HepG2 (cell line): Measurements from ENCODE around the gene CHEK1. TPM values are rescaled to one million over a fixed set of nuclear protein-coding genes. Genes with fewer than 3 reads are reported as not detected.

Experiments
- ATF7 ChIP-seq, 2 experiments: fragments of 450-650 bp in 1 of 2; sonication (generic) in 1 of 2; formaldehyde crosslinking in 1 of 2; IDR thresholded peaks; 2 replicates each; pipeline versions ENCODE4 v1.4.0 to v1.6.1; 2016 to 2020; ENCODE audit warnings: antibody characterized with exemption in 1 of 2, mild to moderate bottlenecking in 1 of 2, missing genetic modification reagents in 1 of 2
- BHLHE40 ChIP-seq: IDR thresholded peaks from 2 replicates; pipeline ENCODE4 v1.6.1; 2011; ENCODE audit warnings: low read length, improper control_type of control experiment
- BRCA1 ChIP-seq: sonication (generic); formaldehyde crosslinking; IDR thresholded peaks from 2 replicates; pipeline ENCODE4 v1.4.0; 2020; ENCODE audit warnings: missing genetic modification reagents
- HES4 ChIP-seq: sonication (generic); formaldehyde crosslinking; IDR thresholded peaks from 2 replicates; pipeline ENCODE4 v1.9.0; 2021; ENCODE audit warnings: mild to moderate bottlenecking, missing genetic modification reagents, borderline replicate concordance
- HMGA1 ChIP-seq: sonication (generic); formaldehyde crosslinking; conservative IDR thresholded peaks from 2 replicates; pipeline ENCODE4 v1.4.0; 2020; ENCODE audit warnings: missing genetic modification reagents
- JUND ChIP-seq: sonication (generic); formaldehyde crosslinking; IDR thresholded peaks from 2 replicates; pipeline ENCODE4 v1.8.0; 2022; ENCODE audit warnings: mild to moderate bottlenecking, missing genetic modification reagents
- NKX3-1 ChIP-seq: sonication (generic); formaldehyde crosslinking; IDR thresholded peaks from 2 replicates; pipeline ENCODE4 v1.5.0; 2020; ENCODE audit warnings: missing genetic modification reagents
- PAX8 ChIP-seq: sonication (generic); formaldehyde crosslinking; IDR thresholded peaks from 2 replicates; pipeline ENCODE4 v1.8.0; 2022; ENCODE audit warnings: mild to moderate bottlenecking, missing genetic modification reagents, borderline replicate concordance
- PITX1 ChIP-seq: sonication (generic); formaldehyde crosslinking; IDR thresholded peaks from 2 replicates; pipeline ENCODE4 v1.5.1; 2020; ENCODE audit warnings: mild to moderate bottlenecking, missing genetic modification reagents
- RCOR2 ChIP-seq: IDR thresholded peaks from 2 replicates; pipeline ENCODE4 v1.6.1; 2016; ENCODE audit warnings: missing biosample characterization, missing genetic modification reagents
- SP140L ChIP-seq: sonication (generic); formaldehyde crosslinking; IDR thresholded peaks from 2 replicates; pipeline ENCODE4 v1.4.0; 2020; ENCODE audit warnings: missing genetic modification reagents, borderline replicate concordance
- ZNF232 ChIP-seq: sonication (generic); formaldehyde crosslinking; IDR thresholded peaks from 2 replicates; pipeline ENCODE4 v1.4.0; 2020; ENCODE audit warnings: missing genetic modification reagents, borderline replicate concordance
- ZNF234 ChIP-seq: sonication (generic); formaldehyde crosslinking; conservative IDR thresholded peaks from 2 replicates; pipeline ENCODE4 v1.5.1; 2020; ENCODE audit warnings: mild to moderate bottlenecking, missing genetic modification reagents
- ZNF30 ChIP-seq: sonication (generic); formaldehyde crosslinking; IDR thresholded peaks from 2 replicates; pipeline ENCODE4 v1.5.0; 2020; ENCODE audit warnings: mild to moderate bottlenecking, missing genetic modification reagents
- ZNF547 ChIP-seq: sonication (generic); formaldehyde crosslinking; IDR thresholded peaks from 2 replicates; pipeline ENCODE4 v1.5.1; 2020; ENCODE audit warnings: mild to moderate bottlenecking, missing genetic modification reagents
- ZNF720 ChIP-seq: sonication (generic); formaldehyde crosslinking; IDR thresholded peaks from 2 replicates; pipeline ENCODE4 v1.4.0; 2020; ENCODE audit warnings: missing genetic modification reagents
- polyA plus RNA-seq, 8 experiments: library from polyadenylated mRNA; depleted of rRNA in 3 of 8; stranded (reverse) in 7 of 8; unstranded in 1 of 8; fragments of >200 nt; fragmentation: Illumina TruSeq in 4 of 8; extraction: Trizol in 4 of 8; gene quantifications; 2 replicates each; pipeline versions ENCODE4 v1.2.1 to v1.2.3, GENCODE V29; 2011 to 2016; ENCODE audit warnings: low read depth in 4 of 8, missing spikeins in 1 of 8, mixed read lengths in 1 of 8; ENCODE audit not compliant: insufficient read depth in 1 of 8
- total RNA-seq, 5 experiments: library from RNA; depleted of rRNA; stranded (reverse); fragments of >200 nt; fragmentation: Illumina TruSeq; extraction: Trizol; gene quantifications; 2 replicates each; pipeline ENCODE4 v1.2.3, GENCODE V29; 2016; ENCODE audit warnings: low read depth in 1 of 5
- TF ChIP-seq, protein P1 (sequence below): sonication (generic); formaldehyde crosslinking; IDR thresholded peaks from 2 replicates; pipeline ENCODE4 v1.4.0; 2020; ENCODE audit warnings: missing genetic modification reagents, borderline replicate concordance
- TF ChIP-seq, protein P2 (sequence below): sonication (generic); formaldehyde crosslinking; IDR thresholded peaks from 2 replicates; pipeline ENCODE4 v1.5.0; 2020; ENCODE audit warnings: missing genetic modification reagents
- TF ChIP-seq, protein P3 (sequence below): sonication (generic); formaldehyde crosslinking; conservative IDR thresholded peaks from 2 replicates; pipeline ENCODE4 v1.4.0; 2020; ENCODE audit warnings: missing genetic modification reagents
- TF ChIP-seq, protein P4 (sequence below): sonication (generic); formaldehyde crosslinking; IDR thresholded peaks from 2 replicates; pipeline ENCODE4 v1.5.0; 2020; ENCODE audit warnings: missing genetic modification reagents
- TF ChIP-seq, protein P5 (sequence below): sonication (generic); formaldehyde crosslinking; IDR thresholded peaks from 2 replicates; pipeline ENCODE4 v1.8.0; 2022; ENCODE audit warnings: missing genetic modification reagents, mild to moderate bottlenecking, inconsistent platforms, borderline replicate concordance

Gene CHEK1
- total and polyA plus RNA-seq, 2 of the 13 experiments (the other 11 are each of a cell fraction or from before 2014, with no cell fraction given) = 17.8 to 83.2 TPM

DNA sequence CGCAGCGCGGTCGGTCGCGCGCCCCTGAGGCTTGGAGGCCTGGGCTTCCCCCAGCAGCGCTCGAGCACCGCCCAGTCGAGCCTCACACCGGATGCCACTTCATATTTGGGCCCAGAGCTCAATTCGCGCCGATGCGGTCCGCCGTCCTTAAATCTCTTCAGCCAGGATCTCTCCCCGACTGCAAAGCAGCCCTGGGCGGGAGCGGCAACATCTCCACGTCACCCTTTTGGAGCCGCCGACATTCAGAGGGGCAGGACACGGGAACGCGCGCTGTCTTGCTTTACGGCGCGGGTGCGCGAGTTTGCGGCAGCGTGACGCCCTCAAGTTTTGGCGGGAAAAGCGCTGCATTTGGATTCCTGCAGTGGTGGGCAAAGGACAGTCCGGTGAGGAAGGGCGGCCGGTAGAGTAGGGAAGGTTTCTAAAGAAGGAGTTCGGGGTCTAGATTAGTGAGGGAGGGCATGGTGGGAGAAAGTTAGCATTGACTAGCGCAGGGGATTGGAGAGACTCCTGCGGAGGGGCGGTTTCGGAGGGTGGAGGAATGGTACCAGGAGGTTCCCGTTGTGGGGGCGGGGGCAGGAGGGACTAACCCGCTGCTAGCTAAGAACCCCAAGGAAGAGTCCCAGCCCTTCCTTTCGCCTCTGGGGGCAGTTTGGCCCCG lies 796 bp downstream of the CHEK1 start (continued):
- TF ChIP-seq, protein P1, sequence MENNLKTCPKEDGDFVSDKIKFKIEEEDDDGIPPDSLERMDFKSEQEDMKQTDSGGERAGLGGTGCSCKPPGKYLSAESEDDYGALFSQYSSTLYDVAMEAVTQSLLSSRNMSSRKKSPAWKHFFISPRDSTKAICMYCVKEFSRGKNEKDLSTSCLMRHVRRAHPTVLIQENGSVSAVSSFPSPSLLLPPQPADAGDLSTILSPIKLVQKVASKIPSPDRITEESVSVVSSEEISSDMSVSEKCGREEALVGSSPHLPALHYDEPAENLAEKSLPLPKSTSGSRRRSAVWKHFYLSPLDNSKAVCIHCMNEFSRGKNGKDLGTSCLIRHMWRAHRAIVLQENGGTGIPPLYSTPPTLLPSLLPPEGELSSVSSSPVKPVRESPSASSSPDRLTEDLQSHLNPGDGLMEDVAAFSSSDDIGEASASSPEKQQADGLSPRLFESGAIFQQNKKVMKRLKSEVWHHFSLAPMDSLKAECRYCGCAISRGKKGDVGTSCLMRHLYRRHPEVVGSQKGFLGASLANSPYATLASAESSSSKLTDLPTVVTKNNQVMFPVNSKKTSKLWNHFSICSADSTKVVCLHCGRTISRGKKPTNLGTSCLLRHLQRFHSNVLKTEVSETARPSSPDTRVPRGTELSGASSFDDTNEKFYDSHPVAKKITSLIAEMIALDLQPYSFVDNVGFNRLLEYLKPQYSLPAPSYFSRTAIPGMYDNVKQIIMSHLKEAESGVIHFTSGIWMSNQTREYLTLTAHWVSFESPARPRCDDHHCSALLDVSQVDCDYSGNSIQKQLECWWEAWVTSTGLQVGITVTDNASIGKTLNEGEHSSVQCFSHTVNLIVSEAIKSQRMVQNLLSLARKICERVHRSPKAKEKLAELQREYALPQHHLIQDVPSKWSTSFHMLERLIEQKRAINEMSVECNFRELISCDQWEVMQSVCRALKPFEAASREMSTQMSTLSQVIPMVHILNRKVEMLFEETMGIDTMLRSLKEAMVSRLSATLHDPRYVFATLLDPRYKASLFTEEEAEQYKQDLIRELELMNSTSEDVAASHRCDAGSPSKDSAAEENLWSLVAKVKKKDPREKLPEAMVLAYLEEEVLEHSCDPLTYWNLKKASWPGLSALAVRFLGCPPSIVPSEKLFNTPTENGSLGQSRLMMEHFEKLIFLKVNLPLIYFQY (CRISPR knock-in tag) = no peak; the same call in 1 of the 2 replicates
- TF ChIP-seq HMGA1 (CRISPR knock-in tag) (no peak), HES4 (CRISPR knock-in tag) (peak; percentile 95; the same call in 1 of the 2 replicates), PITX1 (CRISPR knock-in tag) (peak; percentile 59), ZNF30 (CRISPR knock-in tag) (0 out of 2 replicates have a peak, but pooled peaks have one; percentile 81), ZNF234 (peak; percentile 82; the same call in 1 of the 2 replicates), JUND (0 out of 2 replicates have a peak, but pooled peaks have one; percentile 34), NKX3-1 (peak; percentile 97), ATF7 (IDR thresholded peaks at IDR 0.05) (no peak), ATF7 (CRISPR knock-in tag; IDR thresholded peaks at IDR 0.05) (0 out of 2 replicates have a peak, but pooled peaks have one; percentile 51), SP140L (CRISPR knock-in tag) (no peak), BRCA1 (0 out of 2 replicates have a peak, but pooled peaks have one; percentile 55), ZNF720 (no peak), RCOR2 (no peak), BHLHE40 (no peak), ZNF547 (peak; percentile 77), ZNF232 (CRISPR knock-in tag) (peak; percentile 90), PAX8 (CRISPR knock-in tag) (0 out of 2 replicates have a peak, but pooled peaks have one; percentile 77)
- TF ChIP-seq, protein P2, sequence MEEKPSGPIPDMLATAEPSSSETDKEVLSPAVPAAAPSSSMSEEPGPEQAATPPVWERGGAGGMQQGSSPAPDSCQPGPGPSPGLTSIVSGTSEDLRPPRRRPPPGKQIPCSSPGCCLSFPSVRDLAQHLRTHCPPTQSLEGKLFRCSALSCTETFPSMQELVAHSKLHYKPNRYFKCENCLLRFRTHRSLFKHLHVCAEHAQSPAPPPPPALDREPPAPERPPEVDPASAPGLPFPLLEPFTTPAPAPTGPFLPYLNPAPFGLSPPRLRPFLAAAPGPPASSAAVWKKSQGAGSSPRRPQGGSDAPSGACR = peak; percentile 92
- TF ChIP-seq, protein P3, sequence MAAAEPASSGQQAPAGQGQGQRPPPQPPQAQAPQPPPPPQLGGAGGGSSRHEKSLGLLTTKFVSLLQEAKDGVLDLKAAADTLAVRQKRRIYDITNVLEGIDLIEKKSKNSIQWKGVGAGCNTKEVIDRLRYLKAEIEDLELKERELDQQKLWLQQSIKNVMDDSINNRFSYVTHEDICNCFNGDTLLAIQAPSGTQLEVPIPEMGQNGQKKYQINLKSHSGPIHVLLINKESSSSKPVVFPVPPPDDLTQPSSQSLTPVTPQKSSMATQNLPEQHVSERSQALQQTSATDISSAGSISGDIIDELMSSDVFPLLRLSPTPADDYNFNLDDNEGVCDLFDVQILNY = peak; percentile 97
- TF ChIP-seq, protein P4, sequence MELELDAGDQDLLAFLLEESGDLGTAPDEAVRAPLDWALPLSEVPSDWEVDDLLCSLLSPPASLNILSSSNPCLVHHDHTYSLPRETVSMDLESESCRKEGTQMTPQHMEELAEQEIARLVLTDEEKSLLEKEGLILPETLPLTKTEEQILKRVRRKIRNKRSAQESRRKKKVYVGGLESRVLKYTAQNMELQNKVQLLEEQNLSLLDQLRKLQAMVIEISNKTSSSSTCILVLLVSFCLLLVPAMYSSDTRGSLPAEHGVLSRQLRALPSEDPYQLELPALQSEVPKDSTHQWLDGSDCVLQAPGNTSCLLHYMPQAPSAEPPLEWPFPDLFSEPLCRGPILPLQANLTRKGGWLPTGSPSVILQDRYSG = peak; percentile 94; the same call in 1 of the 2 replicates
- TF ChIP-seq, protein P5, sequence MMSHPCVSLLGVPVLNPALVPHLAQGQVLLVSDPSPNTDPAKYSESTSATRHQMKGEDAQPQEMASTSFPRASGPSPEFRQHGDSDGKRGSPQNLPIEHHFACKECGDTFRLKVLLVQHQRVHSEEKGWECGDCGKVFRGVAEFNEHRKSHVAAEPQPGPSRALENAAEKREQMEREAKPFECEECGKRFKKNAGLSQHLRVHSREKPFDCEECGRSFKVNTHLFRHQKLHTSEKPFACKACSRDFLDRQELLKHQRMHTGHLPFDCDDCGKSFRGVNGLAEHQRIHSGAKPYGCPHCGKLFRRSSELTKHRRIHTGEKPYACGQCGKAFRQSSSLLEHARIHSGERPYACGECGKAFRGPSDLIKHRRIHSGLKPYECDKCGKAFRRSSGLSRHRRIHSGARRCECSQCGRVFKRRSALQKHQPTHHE = peak; percentile 97
